Gastrocnemius medialis (tissue), 4 donors: ENCODE data around the gene ACSL6. TPM values are rescaled to one million over a fixed set of nuclear protein-coding genes. Genes with fewer than 3 reads are reported as not detected.

Experiments
- ATAC-seq, 2 donors: fragments of 150-250 bp; one replicate each; pipeline ENCODE4 v1.9.1; 2016
- DNase-seq, 2 donors: peaks; one replicate each; pipeline ENCODE4 v3.0.0-alpha.2; 2019
- H3K27ac ChIP-seq, 4 donors: fragments of 200-600 bp; sonication (generic); 1 replicate in 1 of 4; 2 replicates in 3 of 4; pipeline ENCODE4 v1.5.1; 2016 to 2018; ENCODE audit warnings: mild to moderate bottlenecking in 2 of 4, moderate library complexity in 1 of 4
- H3K27me3 ChIP-seq, 3 donors: fragments of 200-600 bp; sonication (generic) in 2 of 3; 1 replicate in 1 of 3; 2 replicates in 2 of 3; pipeline versions ENCODE4 v1.5.1 to v1.6.0; 2016 to 2019; ENCODE audit warnings: mild to moderate bottlenecking in 1 of 3, moderate library complexity in 1 of 3
- H3K36me3 ChIP-seq, 2 donors: fragments of 200-600 bp; sonication (generic) in 1 of 2; one replicate each; pipeline ENCODE4 v1.5.1; 2017 to 2018
- H3K4me1 ChIP-seq, 2 donors: fragments of 200-600 bp; sonication (generic) in 1 of 2; one replicate each; pipeline ENCODE4 v1.5.1; 2016 to 2017; ENCODE audit warnings: mild to moderate bottlenecking in 2 of 2
- H3K4me3 ChIP-seq, 4 donors: fragments of 200-600 bp; sonication (generic) in 3 of 4; 1 replicate in 1 of 4; 2 replicates in 3 of 4; pipeline ENCODE4 v1.5.1; 2016 to 2019; ENCODE audit warnings: mild to moderate bottlenecking in 2 of 4
- H3K9me3 ChIP-seq, 3 donors: fragments of 200-600 bp; sonication (generic) in 2 of 3; 1 replicate in 1 of 3; 2 replicates in 2 of 3; pipeline ENCODE4 v1.5.1; 2016 to 2019
- CTCF ChIP-seq, 5 experiments: fragments of 450-650 bp in 3 of 5; fragments of 200-600 bp in 2 of 5; sonication (generic) in 2 of 5; IDR thresholded peaks in 4 of 5; conservative IDR thresholded peaks in 1 of 5; 1 replicate in 4 of 5; 2 replicates in 1 of 5; pipeline ENCODE4 v1.5.1; 2016 to 2019; ENCODE audit warnings: antibody characterized with exemption in 5 of 5, mild to moderate bottlenecking in 3 of 5, moderate library complexity in 3 of 5
- POLR2A ChIP-seq, 2 donors: fragments of 450-650 bp; IDR thresholded peaks; one replicate each; pipeline ENCODE4 v1.6.1; 2017; ENCODE audit warnings: antibody characterized with exemption in 2 of 2, mild to moderate bottlenecking in 2 of 2, moderate library complexity in 2 of 2
- in situ Hi-C, 4 donors: fragments of 200-750 bp; cut with MboI; loops; one replicate each; pipeline versions ENCODE4 v1.15.0 to v1.8.0; 2017; ENCODE audit warnings: low sequenced_read_pairs in 4 of 4
- intact Hi-C: fragments of 100-400 bp; cut with DNase I; formaldehyde crosslinking; loops from one replicate; pipeline ENCODE4 v1.15.1; 2023; ENCODE audit warnings: low total_unique reads
- total RNA-seq, 4 donors: library from RNA; depleted of rRNA; stranded (reverse); fragments of >200 nt; gene quantifications; one replicate each; pipeline versions ENCODE4 v1.1.0 to v1.2.3, GENCODE V29; 2016

ACSL6 gene
- total RNA-seq, 4 donors from 2014 or later: 0.29 to 0.71 (median 0.36) TPM

GRCh38 chr5:132003982-132004381, 7.5 kb downstream of the ACSL6 start:
- ATAC-seq (no peak), DNase-seq (no peak)
- TF ChIP-seq CTCF (IDR thresholded peaks at IDR 0.05 in 4 of 5, conservative IDR thresholded peaks at IDR 0.05 in 1 of 5) (no peak), POLR2A (IDR thresholded peaks at IDR 0.05) (no peak)
- Histone ChIP-seq H3K9me3 (no peaks in the 10 kb centered on the region), H3K4me1 (peaks cover 29 to 52% of the 10 kb centered on the region in 2 donors), H3K27ac (peak overlapping the region; percentile 81 to 91 (median 84)), H3K4me3 (no peak overlapping the region), H3K36me3 (no peaks in the 10 kb centered on the region), H3K27me3 (no peaks in the 10 kb centered on the region)
- in situ Hi-C loops (loop anchor here in 2 of 4 donors (5.0 to 10.0 kb wide), 3 partner anchors 189 to 419 kb away; no protein-coding TSS in a partner anchor), intact Hi-C loops (no loop called here)

GRCh38 chr5:132003170-132003744, 8.2 kb downstream of the ACSL6 start:
- ATAC-seq (peak in 1 of 2 donors; percentile 26), DNase-seq (peak in 1 of 2 donors; percentile 42)
- intact Hi-C loops (no loop called here), in situ Hi-C loops (loop anchor here in 2 of 4 donors (5.0 to 10.0 kb wide), 3 partner anchors 188 to 418 kb away; no protein-coding TSS in a partner anchor)
- no peaks in the 10 kb centered on the region for H3K36me3 ChIP-seq
- H3K9me3 ChIP-seq: no peaks in the 10 kb centered on the region
- H3K4me3 ChIP-seq: no peak overlapping the region
- no peaks in the 10 kb centered on the region for H3K27me3 ChIP-seq
- H3K27ac ChIP-seq: peak overlapping the region; percentile 81 to 91 (median 84)
- TF ChIP-seq CTCF (IDR thresholded peaks at IDR 0.05 in 4 of 5, conservative IDR thresholded peaks at IDR 0.05 in 1 of 5): peak in 1 of 5 experiments; percentile 27
- no peak for TF ChIP-seq POLR2A (IDR thresholded peaks at IDR 0.05)
- peaks cover 24 to 49% of the 10 kb centered on the region in 2 donors for H3K4me1 ChIP-seq

- Histone ChIP-seq H3K9me3 (no peaks in the 10 kb centered on the region), H3K27me3 (no peaks in the 10 kb centered on the region), H3K27ac (peak overlapping the region; percentile 81 to 91 (median 84)), H3K4me3 (no peak overlapping the region), H3K4me1 (peaks cover 19 to 45% of the 10 kb centered on the region in 2 donors), H3K36me3 (no peaks in the 10 kb centered on the region)
- intact Hi-C loops (loop anchor here (1.0 kb wide), 1 partner anchor 191 kb away; no protein-coding TSS in a partner anchor), in situ Hi-C loops (loop anchor here in 2 of 4 donors (5.0 to 10.0 kb wide), 3 partner anchors 188 to 418 kb away; no protein-coding TSS in a partner anchor)
- DNase-seq (no peak), ATAC-seq (no peak)
- TF ChIP-seq CTCF (IDR thresholded peaks at IDR 0.05 in 4 of 5, conservative IDR thresholded peaks at IDR 0.05 in 1 of 5): no peak
- no peak for TF ChIP-seq POLR2A (IDR thresholded peaks at IDR 0.05)
These were observed 8.7 kb downstream of the ACSL6 start for GRCh38 chr5:132002757-132003156.

- ATAC-seq: peak; percentile 94
- Histone ChIP-seq H3K4me1 (peaks cover 16 to 38% of the 10 kb centered on the region in 2 donors), H3K27me3 (no peaks in the 10 kb centered on the region), H3K9me3 (no peaks in the 10 kb centered on the region), H3K4me3 (no peak overlapping the region), H3K27ac (peak overlapping the region; percentile 81 to 91 (median 84)), H3K36me3 (no peaks in the 10 kb centered on the region)
- DNase-seq: peak; percentile 78 to 88
- intact Hi-C loops (loop anchor here (1.0 kb wide), 1 partner anchor 191 kb away; no protein-coding TSS in a partner anchor), in situ Hi-C loops (loop anchor here in 2 of 4 donors (5.0 to 10.0 kb wide), 3 partner anchors 187 to 417 kb away; no protein-coding TSS in a partner anchor)
- TF ChIP-seq POLR2A (IDR thresholded peaks at IDR 0.05) (no peak), CTCF (IDR thresholded peaks at IDR 0.05 in 4 of 5, conservative IDR thresholded peaks at IDR 0.05 in 1 of 5) (no peak)
These were observed 9.6 kb downstream of the ACSL6 start for GRCh38 chr5:132001647-132002561.
